Memory B cell (primary cell): ENCODE measurements around the gene SYPL2.
A peak's percentile ranks its signal among the peaks of the same experiment; 100 is the strongest.

Experiments
- ATAC-seq: fragments of 150-1000 bp; cut with Tn5 transposase; 2 replicates; pipeline ENCODE4 v1.10.0; 2021; ENCODE audit warnings: low read depth, mild to moderate bottlenecking, moderate library complexity
- DNase-seq, 2 donors: peaks; one replicate each; pipeline ENCODE4 v3.0.0; 2022; ENCODE audit warnings: low spot score in 2 of 2
- H3K27ac Mint-ChIP-seq: one replicate; pipeline ENCODE4 v1.8.0; 2022; ENCODE audit warnings: mild to moderate bottlenecking, moderate library complexity, mixed read lengths
- H3K27me3 Mint-ChIP-seq: one replicate; pipeline ENCODE4 v1.8.0; 2022; ENCODE audit warnings: mixed read lengths
- H3K36me3 Mint-ChIP-seq: one replicate; pipeline ENCODE4 v1.8.0; 2022; ENCODE audit warnings: mild to moderate bottlenecking, mixed read lengths
- H3K4me1 Mint-ChIP-seq: one replicate; pipeline ENCODE4 v1.8.0; 2022; ENCODE audit warnings: mixed read lengths
- H3K4me3 Mint-ChIP-seq: one replicate; pipeline ENCODE4 v1.8.0; 2022; ENCODE audit warnings: mild to moderate bottlenecking, moderate library complexity, mixed read lengths
- H3K9me3 Mint-ChIP-seq: one replicate; pipeline ENCODE4 v1.8.0; 2022; ENCODE audit warnings: mixed read lengths

Gene SYPL2

GRCh38 chr1:109504974-109505373 lies 38.6 kb downstream of the SYPL2 start:
- no peak for ATAC-seq
- H3K36me3 Mint-ChIP-seq, result no peaks in the 10 kb centered on the region
- no peak overlapping the region for H3K27ac Mint-ChIP-seq
- H3K4me1 Mint-ChIP-seq, result peaks cover 19% of the 10 kb centered on the region
- H3K4me3 Mint-ChIP-seq, result no peak overlapping the region
- no peak for DNase-seq
- H3K27me3 Mint-ChIP-seq, result peaks cover 5% of the 10 kb centered on the region
- no peaks in the 10 kb centered on the region for H3K9me3 Mint-ChIP-seq

- Mint-ChIP-seq H3K9me3 (no peaks in the 10 kb centered on the region), H3K27me3 (peaks cover 9% of the 10 kb centered on the region), H3K27ac (peak overlapping the region; percentile 81), H3K4me3 (peak overlapping the region; percentile 84), H3K4me1 (peaks cover 20% of the 10 kb centered on the region), H3K36me3 (no peaks in the 10 kb centered on the region)
- DNase-seq (no peak), ATAC-seq (no peak)
Observed at GRCh38 chr1:109508001-109508872, 41.9 kb downstream of the SYPL2 start.

- Mint-ChIP-seq H3K9me3 (no peaks in the 10 kb centered on the region), H3K36me3 (no peaks in the 10 kb centered on the region), H3K27ac (peak overlapping the region; percentile 81), H3K27me3 (peaks cover 9% of the 10 kb centered on the region), H3K4me1 (peaks cover 20% of the 10 kb centered on the region), H3K4me3 (peak overlapping the region; percentile 84)
- ATAC-seq (no peak), DNase-seq (no peak)
Observed at GRCh38 chr1:109508873-109509175, 42.5 kb downstream of the SYPL2 start.

GRCh38 chr1:109509176-109510134 lies 43.1 kb downstream of the SYPL2 start, which contains the start of gene AMIGO1:
TSS of gene AMIGO1 (minus strand) at chr1:109509727. CDS start at chr1:109508912, 815 bp downstream.
- Mint-ChIP-seq H3K36me3 (no peaks in the 10 kb centered on the region), H3K4me3 (peak within 1 kb of the TSS; percentile 89), H3K4me1 (peaks cover 20% of the 10 kb centered on the region), H3K27ac (peak within 1 kb of the TSS; percentile 81), H3K9me3 (no peaks in the 10 kb centered on the region), H3K27me3 (peaks cover 9% of the 10 kb centered on the region)
- peak; percentile 40 to 58 for DNase-seq
- ATAC-seq, result peak; percentile 83

- Mint-ChIP-seq H3K36me3 (no peaks in the 10 kb centered on the region), H3K27me3 (peaks cover 17% of the 10 kb centered on the region), H3K27ac (no peak overlapping the region), H3K4me3 (no peak overlapping the region), H3K4me1 (peaks cover 16% of the 10 kb centered on the region), H3K9me3 (no peaks in the 10 kb centered on the region)
- ATAC-seq (no peak), DNase-seq (no peak)
Observed at GRCh38 chr1:109513110-109513710, 46.9 kb downstream of the SYPL2 start.

GRCh38 chr1:109514846-109515245 lies 48.5 kb downstream of the SYPL2 start:
- H3K27me3 Mint-ChIP-seq, result peaks cover 12% of the 10 kb centered on the region
- no peak overlapping the region for H3K27ac Mint-ChIP-seq
- no peak overlapping the region for H3K4me3 Mint-ChIP-seq
- DNase-seq (no peak), ATAC-seq (no peak)
- H3K4me1 Mint-ChIP-seq, result peaks cover 6% of the 10 kb centered on the region
- no peaks in the 10 kb centered on the region for H3K36me3 Mint-ChIP-seq
- H3K9me3 Mint-ChIP-seq, result no peaks in the 10 kb centered on the region

- DNase-seq (no peak), ATAC-seq (no peak)
- Mint-ChIP-seq H3K4me1 (no peaks in the 10 kb centered on the region), H3K27ac (no peak overlapping the region), H3K4me3 (no peak overlapping the region), H3K36me3 (no peaks in the 10 kb centered on the region), H3K9me3 (no peaks in the 10 kb centered on the region), H3K27me3 (peaks cover 9% of the 10 kb centered on the region)
Observed at GRCh38 chr1:109516872-109517271, 50.5 kb downstream of the SYPL2 start.

GRCh38 chr1:109517337-109517736 lies 51.0 kb downstream of the SYPL2 start:
- no peak overlapping the region for H3K27ac Mint-ChIP-seq
- peaks cover 10% of the 10 kb centered on the region for H3K27me3 Mint-ChIP-seq
- H3K4me1 Mint-ChIP-seq, result no peaks in the 10 kb centered on the region
- H3K9me3 Mint-ChIP-seq, result no peaks in the 10 kb centered on the region
- no peak for ATAC-seq
- H3K36me3 Mint-ChIP-seq, result no peaks in the 10 kb centered on the region
- no peak for DNase-seq
- no peak overlapping the region for H3K4me3 Mint-ChIP-seq

- no peaks in the 10 kb centered on the region for H3K36me3 Mint-ChIP-seq
- DNase-seq (no peak), ATAC-seq (no peak)
- no peaks in the 10 kb centered on the region for H3K9me3 Mint-ChIP-seq
- no peaks in the 10 kb centered on the region for H3K4me1 Mint-ChIP-seq
- peaks cover 8% of the 10 kb centered on the region for H3K27me3 Mint-ChIP-seq
- H3K4me3 Mint-ChIP-seq, result no peak overlapping the region
- H3K27ac Mint-ChIP-seq, result no peak overlapping the region
Observed at GRCh38 chr1:109521002-109521951, 54.9 kb downstream of the SYPL2 start.

GRCh38 chr1:109522026-109522425 lies 55.7 kb downstream of the SYPL2 start:
- Mint-ChIP-seq H3K9me3 (no peaks in the 10 kb centered on the region), H3K27me3 (peaks cover 7% of the 10 kb centered on the region), H3K4me1 (no peaks in the 10 kb centered on the region), H3K27ac (no peak overlapping the region), H3K36me3 (no peaks in the 10 kb centered on the region), H3K4me3 (no peak overlapping the region)
- ATAC-seq, result no peak
- DNase-seq, result no peak

- Mint-ChIP-seq H3K9me3 (no peaks in the 10 kb centered on the region), H3K27me3 (peaks cover 9% of the 10 kb centered on the region), H3K27ac (no peak overlapping the region), H3K4me3 (no peak overlapping the region), H3K36me3 (no peaks in the 10 kb centered on the region), H3K4me1 (no peaks in the 10 kb centered on the region)
- DNase-seq (no peak), ATAC-seq (no peak)
Observed at GRCh38 chr1:109523706-109524105, 57.4 kb downstream of the SYPL2 start.

- H3K27ac Mint-ChIP-seq, result no peak overlapping the region
Observed at GRCh38 chr1:109527098-109527811, 60.9 kb downstream of the SYPL2 start.

More at GRCh38 chr1:109527098-109527811, 60.9 kb downstream of the SYPL2 start:
- Mint-ChIP-seq H3K4me3 (no peak overlapping the region), H3K4me1 (no peaks in the 10 kb centered on the region), H3K9me3 (no peaks in the 10 kb centered on the region), H3K36me3 (no peaks in the 10 kb centered on the region), H3K27me3 (peaks cover 6% of the 10 kb centered on the region)
- DNase-seq (no peak), ATAC-seq (peak; percentile 68)
